Lung microvascular endothelial cell (primary cell): ENCODE results near the gene HTT. TPM values are rescaled to one million over a fixed set of nuclear protein-coding genes. Genes with fewer than 3 reads are reported as not detected.

Source experiments
- DNase-seq, 2 donors: peaks; one replicate each; pipeline versions ENCODE4 v3.0.0 to v3.0.0-alpha.2; 2010; ENCODE audit warnings: low read depth in 2 of 2
- total RNA-seq: library from RNA; depleted of rRNA; stranded (reverse); fragments of >200 nt; gene quantifications from 2 replicates; pipeline ENCODE4 v1.2.1, GENCODE V29; 2014

The HTT gene
- total RNA-seq, 1 donor from 2014 or later = 34.3 TPM

- DNase-seq = no peak
These were observed 213.6 kb downstream of the HTT start for GRCh38 chr4:3287972-3288570.

- no peak for DNase-seq
These were observed 214.2 kb downstream of the HTT start for GRCh38 chr4:3288571-3289094.

GRCh38 chr4:3290476-3290875 is 216.0 kb downstream of the HTT start:
- no peak for DNase-seq

GRCh38 chr4:3290889-3291321 is 216.4 kb downstream of the HTT start:
- no peak for DNase-seq

- DNase-seq = peak in 1 of 2 donors; percentile 36
These were observed 217.0 kb downstream of the HTT start for GRCh38 chr4:3291411-3291968.

GRCh38 chr4:3291969-3292570 is 217.6 kb downstream of the HTT start:
- DNase-seq = peak; percentile 37 to 66

GRCh38 chr4:3292571-3293400 is 218.3 kb downstream of the HTT start, which contains the start of gene RGS12:
TSS of gene RGS12 (plus strand) at chr4:3293021. CDS start at chr4:3316171, 23,150 bp downstream.
- DNase-seq = peak; percentile 94 to 97

Other genes starting within 250 kb of the HTT start
- gene ADD1, start 230.8 kb upstream of the HTT start, total RNA-seq = 129 and 156 TPM in 2 replicates
- 14.6 and 16.1 TPM in 2 replicates for gene NOP14, start 111.3 kb upstream of the HTT start, total RNA-seq
- gene GRK4, start 111.1 kb upstream of the HTT start, total RNA-seq = 1.3 and 3.0 TPM in 2 replicates
- not detected in 2 replicates for gene HTT-AS, start 143 bp upstream of the HTT start, total RNA-seq
- gene MSANTD1, start 174.5 kb downstream of the HTT start, total RNA-seq = under 0.01 and 0.40 TPM in 2 replicates
- 29.0 and 33.7 TPM in 2 replicates for gene RGS12, start 218.3 kb downstream of the HTT start, total RNA-seq